Breast epithelium (tissue), 4 donors: ENCODE measurements around the gene SNAP25. TPM values are rescaled to one million over a fixed set of nuclear protein-coding genes. Genes with fewer than 3 reads are reported as not detected.

Experiments used
- DNase-seq, 2 donors: peaks; one replicate each; pipeline ENCODE4 v3.0.0-alpha.2; 2019; ENCODE audit warnings: low spot score in 2 of 2
- H3K27ac ChIP-seq, 2 donors: fragments of 200-600 bp; sonication (generic) in 1 of 2; one replicate each; pipeline ENCODE4 v1.5.1; 2016 to 2019; ENCODE audit warnings: mild to moderate bottlenecking in 1 of 2
- H3K27me3 ChIP-seq, 2 donors: fragments of 200-600 bp; sonication (generic) in 1 of 2; one replicate each; pipeline versions ENCODE4 v1.5.1 to v1.6.0; 2017 to 2019; ENCODE audit warnings: control low read depth in 1 of 2, mild to moderate bottlenecking in 1 of 2
- H3K36me3 ChIP-seq: fragments of 200-600 bp; one replicate; pipeline ENCODE4 v1.5.1; 2019
- H3K4me1 ChIP-seq, 2 donors: fragments of 200-600 bp; sonication (generic); one replicate each; pipeline ENCODE4 v1.5.1; 2016 to 2019; ENCODE audit warnings: control low read depth in 1 of 2
- H3K4me3 ChIP-seq, 3 donors: fragments of 200-600 bp; sonication (generic); 1 replicate in 2 of 3; 2 replicates in 1 of 3; pipeline ENCODE4 v1.5.1; 2016 to 2019; ENCODE audit warnings: mild to moderate bottlenecking in 3 of 3, moderate library complexity in 2 of 3
- H3K9me3 ChIP-seq, 2 donors: fragments of 200-600 bp; sonication (generic) in 1 of 2; one replicate each; pipeline ENCODE4 v1.5.1; 2016 to 2019; ENCODE audit warnings: control low read depth in 1 of 2
- POLR2A ChIP-seq: fragments of 450-650 bp; IDR thresholded peaks from one replicate; pipeline ENCODE4 v1.6.1; 2016; ENCODE audit warnings: antibody characterized with exemption, mild to moderate bottlenecking, moderate library complexity
- POLR2AphosphoS5 ChIP-seq, 3 donors: sonication (generic); formaldehyde crosslinking; IDR thresholded peaks; one replicate each; pipeline ENCODE4 v1.6.1; 2017; ENCODE audit warnings: antibody characterized with exemption in 3 of 3
- intact Hi-C: fragments of 100-400 bp; cut with DNase I; formaldehyde crosslinking; loops from one replicate; pipeline ENCODE4 v1.15.1; 2023; ENCODE audit warnings: low total_unique reads
- total RNA-seq, 3 donors: library from RNA; depleted of rRNA; stranded (reverse); fragments of >200 nt; gene quantifications; one replicate each; pipeline ENCODE4 v1.1.0, GENCODE V29; 2016
- TF ChIP-seq, protein P1 (sequence below), 3 donors: fragments of 450-650 bp; IDR thresholded peaks; one replicate each; pipeline ENCODE4 v1.5.1; 2016 to 2017; ENCODE audit warnings: antibody characterized with exemption in 3 of 3, mild to moderate bottlenecking in 3 of 3, moderate library complexity in 3 of 3

Gene SNAP25
- total RNA-seq, 3 donors from 2014 or later: 0.32 to 1.6 (median 1.6) TPM

DNA sequence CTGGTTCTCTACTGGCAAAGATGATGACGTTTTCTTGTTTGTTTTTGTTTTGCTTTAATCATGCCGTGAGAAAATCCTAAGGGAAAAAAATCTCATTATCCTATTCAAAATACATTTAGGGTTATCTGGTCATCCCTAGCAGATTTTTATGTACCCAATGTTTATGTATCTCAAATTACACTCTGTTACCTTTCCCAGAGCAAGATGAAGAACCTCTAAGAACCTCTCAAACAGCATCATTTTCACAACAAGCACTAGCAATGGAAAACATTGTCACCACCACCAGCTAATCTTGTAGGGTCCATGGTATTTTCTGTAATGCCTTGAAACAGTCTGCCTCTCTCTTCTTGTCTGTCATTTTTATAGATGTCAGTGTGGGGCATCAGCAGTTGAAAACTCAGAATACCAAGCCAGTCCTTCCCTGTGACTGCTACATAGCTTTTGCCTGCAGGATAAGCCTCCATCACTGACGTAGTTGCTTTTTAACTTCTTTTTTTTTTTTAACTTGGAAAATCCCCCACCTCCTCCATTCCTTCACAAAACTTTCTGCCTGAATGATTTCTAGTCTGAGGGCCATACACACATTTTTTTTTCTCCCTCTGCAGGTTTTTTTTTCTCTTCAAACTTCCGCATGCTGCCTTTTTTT lies 2.4 kb upstream of the SNAP25 start:
- intact Hi-C loops: no loop called here
- Histone ChIP-seq H3K27me3 (peaks cover 0 to 17% of the 10 kb centered on the region in 2 donors), H3K4me1 (no peaks in the 10 kb centered on the region), H3K4me3 (no peak overlapping the region), H3K36me3 (no peaks in the 10 kb centered on the region), H3K27ac (no peak overlapping the region), H3K9me3 (no peaks in the 10 kb centered on the region)
- TF ChIP-seq POLR2A: no peak
- TF ChIP-seq POLR2AphosphoS5 (IDR thresholded peaks at IDR 0.05): no peak
- TF ChIP-seq, protein P1, sequence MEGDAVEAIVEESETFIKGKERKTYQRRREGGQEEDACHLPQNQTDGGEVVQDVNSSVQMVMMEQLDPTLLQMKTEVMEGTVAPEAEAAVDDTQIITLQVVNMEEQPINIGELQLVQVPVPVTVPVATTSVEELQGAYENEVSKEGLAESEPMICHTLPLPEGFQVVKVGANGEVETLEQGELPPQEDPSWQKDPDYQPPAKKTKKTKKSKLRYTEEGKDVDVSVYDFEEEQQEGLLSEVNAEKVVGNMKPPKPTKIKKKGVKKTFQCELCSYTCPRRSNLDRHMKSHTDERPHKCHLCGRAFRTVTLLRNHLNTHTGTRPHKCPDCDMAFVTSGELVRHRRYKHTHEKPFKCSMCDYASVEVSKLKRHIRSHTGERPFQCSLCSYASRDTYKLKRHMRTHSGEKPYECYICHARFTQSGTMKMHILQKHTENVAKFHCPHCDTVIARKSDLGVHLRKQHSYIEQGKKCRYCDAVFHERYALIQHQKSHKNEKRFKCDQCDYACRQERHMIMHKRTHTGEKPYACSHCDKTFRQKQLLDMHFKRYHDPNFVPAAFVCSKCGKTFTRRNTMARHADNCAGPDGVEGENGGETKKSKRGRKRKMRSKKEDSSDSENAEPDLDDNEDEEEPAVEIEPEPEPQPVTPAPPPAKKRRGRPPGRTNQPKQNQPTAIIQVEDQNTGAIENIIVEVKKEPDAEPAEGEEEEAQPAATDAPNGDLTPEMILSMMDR (IDR thresholded peaks at IDR 0.05): no peak
- no peak for DNase-seq

DNA sequence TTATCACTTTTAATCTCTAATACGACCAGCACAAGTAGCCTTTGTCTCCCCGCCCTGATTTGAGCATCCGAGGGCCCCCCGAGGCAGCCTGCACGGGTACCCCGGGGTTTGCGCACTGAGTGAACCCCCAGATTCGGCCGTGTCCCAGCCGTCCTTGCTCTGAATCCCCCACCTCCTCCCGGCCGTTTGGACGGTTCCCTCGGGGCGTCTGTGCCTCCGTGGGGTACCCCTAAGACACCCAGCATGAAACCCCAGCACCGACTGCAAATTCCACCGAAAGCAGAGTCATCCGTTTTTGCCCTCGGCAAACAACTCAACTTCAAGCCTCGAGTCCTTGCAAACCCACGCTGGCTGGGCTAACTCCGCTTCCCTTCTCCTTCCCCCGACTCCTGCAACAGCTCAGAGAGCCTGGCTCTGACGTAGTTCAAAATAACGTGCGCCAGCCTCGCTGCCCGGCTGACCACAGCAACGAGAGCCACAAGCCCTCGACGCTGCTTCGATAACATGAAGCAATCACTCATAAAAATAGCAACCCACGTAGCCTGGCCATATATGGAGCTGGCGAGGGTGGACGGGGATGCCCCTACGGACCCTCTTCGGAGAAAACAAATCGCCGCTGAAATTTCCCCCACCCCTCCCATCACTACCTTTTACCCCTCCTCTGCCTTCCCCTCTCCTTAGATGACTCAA lies 764 bp upstream of the SNAP25 start:
- peak overlapping the region; percentile 91 to 95 for H3K27ac ChIP-seq
- intact Hi-C loops: no loop called here
- H3K36me3 ChIP-seq: no peaks in the 10 kb centered on the region
- H3K4me3 ChIP-seq: peak overlapping the region; percentile 28 to 65 (median 52)
- H3K9me3 ChIP-seq: no peaks in the 10 kb centered on the region
- peaks cover 0 to 17% of the 10 kb centered on the region in 2 donors for H3K27me3 ChIP-seq
- no peaks in the 10 kb centered on the region for H3K4me1 ChIP-seq
- TF ChIP-seq POLR2AphosphoS5 (IDR thresholded peaks at IDR 0.05): peak in 1 of 3 donors; percentile 50
- TF ChIP-seq POLR2A: peak; percentile 24
- TF ChIP-seq, protein P1 (IDR thresholded peaks at IDR 0.05): no peak
- DNase-seq: peak in 1 of 2 donors; percentile 76

DNA sequence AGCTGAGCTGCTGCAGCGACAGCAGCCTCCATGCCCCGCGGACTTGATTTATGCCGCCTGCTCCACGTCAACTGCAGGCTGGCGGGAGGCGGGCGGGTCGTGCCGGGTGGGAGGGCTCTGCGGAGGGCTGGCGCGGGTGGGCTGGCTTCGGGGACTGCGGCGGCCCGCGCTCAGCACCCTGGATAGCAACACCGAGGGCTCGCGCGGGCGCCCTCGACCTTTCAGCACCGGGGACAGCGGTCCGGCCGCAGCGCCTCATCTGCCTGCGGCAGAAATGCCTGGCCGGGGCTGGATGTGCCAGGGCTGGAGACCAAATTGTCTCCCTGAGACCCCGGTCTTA lies 792 bp downstream of the SNAP25 start:
- intact Hi-C loops: no loop called here
- H3K27ac ChIP-seq: no peak overlapping the region
- no peaks in the 10 kb centered on the region for H3K4me1 ChIP-seq
- TF ChIP-seq POLR2AphosphoS5 (IDR thresholded peaks at IDR 0.05) (peak in 1 of 3 donors; percentile 30), POLR2A (no peak)
- TF ChIP-seq, protein P1 (IDR thresholded peaks at IDR 0.05): no peak
- peaks cover 0 to 17% of the 10 kb centered on the region in 2 donors for H3K27me3 ChIP-seq
- peak overlapping the region; percentile 28 to 65 (median 52) for H3K4me3 ChIP-seq
- H3K9me3 ChIP-seq: no peaks in the 10 kb centered on the region
- no peaks in the 10 kb centered on the region for H3K36me3 ChIP-seq
- peak; percentile 44 to 61 for DNase-seq

DNA sequence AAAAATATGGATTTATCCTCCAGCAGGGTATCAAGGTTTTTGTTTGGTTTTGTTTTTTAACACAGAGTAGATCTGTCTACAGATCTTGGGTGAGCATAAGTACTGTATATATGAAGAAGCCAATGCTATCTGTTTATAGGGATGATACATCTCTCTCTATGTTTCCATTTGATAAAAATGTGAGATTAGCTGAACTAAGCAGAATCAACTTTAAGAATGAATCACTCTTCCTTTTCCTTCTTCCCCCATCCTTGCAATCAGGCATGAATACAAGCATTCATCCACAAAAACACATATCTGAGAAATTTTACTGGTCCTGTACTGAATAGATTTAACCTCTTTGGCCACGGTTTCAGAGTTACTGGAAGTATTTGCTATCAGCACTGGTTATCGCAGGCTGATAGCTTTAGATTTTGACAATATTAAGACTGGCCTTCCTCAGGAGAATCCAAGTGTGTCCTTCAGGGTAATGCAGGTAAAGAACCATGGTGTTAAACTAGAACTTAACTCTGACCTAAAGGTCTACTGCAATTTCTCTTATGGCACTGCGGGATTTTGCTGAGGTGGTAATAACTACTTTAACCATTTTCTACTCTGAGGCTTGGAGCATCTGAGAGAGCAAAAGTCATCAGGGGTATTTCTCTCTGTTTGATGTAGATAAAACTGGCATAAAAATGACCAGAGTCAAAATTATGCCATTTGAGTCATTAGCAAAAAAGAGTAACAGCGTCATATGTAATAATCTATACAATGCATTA lies 1.5 kb downstream of the SNAP25 start:
- no peaks in the 10 kb centered on the region for H3K4me1 ChIP-seq
- TF ChIP-seq POLR2A (no peak), POLR2AphosphoS5 (IDR thresholded peaks at IDR 0.05) (no peak)
- TF ChIP-seq, protein P1 (IDR thresholded peaks at IDR 0.05): no peak
- intact Hi-C loops: no loop called here
- H3K4me3 ChIP-seq: no peak overlapping the region
- H3K9me3 ChIP-seq: no peaks in the 10 kb centered on the region
- no peak overlapping the region for H3K27ac ChIP-seq
- DNase-seq: no peak
- H3K27me3 ChIP-seq: peaks cover 0 to 17% of the 10 kb centered on the region in 2 donors
- no peaks in the 10 kb centered on the region for H3K36me3 ChIP-seq

DNA sequence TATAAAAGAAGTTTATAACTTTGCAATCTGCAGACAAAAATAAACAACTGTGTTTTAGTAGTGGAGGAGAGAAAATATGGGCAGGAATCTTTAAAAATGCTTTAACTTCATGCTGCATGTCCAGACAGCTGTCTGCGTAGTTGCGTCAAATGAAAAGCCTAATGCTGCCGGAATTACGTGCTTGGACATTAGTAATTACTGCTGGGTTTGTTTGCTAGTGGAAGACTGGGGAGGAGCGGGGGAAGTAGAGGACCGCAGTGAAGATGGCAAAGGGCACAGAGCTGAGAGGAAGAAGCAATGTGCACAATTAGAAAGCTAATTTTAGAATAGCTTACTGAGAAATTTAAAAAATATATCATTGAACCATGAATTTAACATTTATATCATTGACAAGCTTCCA lies 2.4 kb downstream of the SNAP25 start:
- no peaks in the 10 kb centered on the region for H3K4me1 ChIP-seq
- no peaks in the 10 kb centered on the region for H3K9me3 ChIP-seq
- H3K4me3 ChIP-seq: no peak overlapping the region
- TF ChIP-seq POLR2A (no peak), POLR2AphosphoS5 (IDR thresholded peaks at IDR 0.05) (no peak)
- TF ChIP-seq, protein P1 (IDR thresholded peaks at IDR 0.05): no peak
- intact Hi-C loops: no loop called here
- no peak for DNase-seq
- H3K27ac ChIP-seq: no peak overlapping the region
- H3K36me3 ChIP-seq: no peaks in the 10 kb centered on the region
- H3K27me3 ChIP-seq: peaks cover 0 to 17% of the 10 kb centered on the region in 2 donors
